ENCODE measurements around the gene RIPK1. TPM values are rescaled to one million over a fixed set of nuclear protein-coding genes. Genes with fewer than 3 reads are reported as not detected.

Gene RIPK1
- total and polyA plus RNA-seq, 9 of the 15 experiments (the other 6 are each of a cell fraction or from before 2014, with no cell fraction given), result 3.8 to 24.9 (median 17.7) TPM

DNA sequence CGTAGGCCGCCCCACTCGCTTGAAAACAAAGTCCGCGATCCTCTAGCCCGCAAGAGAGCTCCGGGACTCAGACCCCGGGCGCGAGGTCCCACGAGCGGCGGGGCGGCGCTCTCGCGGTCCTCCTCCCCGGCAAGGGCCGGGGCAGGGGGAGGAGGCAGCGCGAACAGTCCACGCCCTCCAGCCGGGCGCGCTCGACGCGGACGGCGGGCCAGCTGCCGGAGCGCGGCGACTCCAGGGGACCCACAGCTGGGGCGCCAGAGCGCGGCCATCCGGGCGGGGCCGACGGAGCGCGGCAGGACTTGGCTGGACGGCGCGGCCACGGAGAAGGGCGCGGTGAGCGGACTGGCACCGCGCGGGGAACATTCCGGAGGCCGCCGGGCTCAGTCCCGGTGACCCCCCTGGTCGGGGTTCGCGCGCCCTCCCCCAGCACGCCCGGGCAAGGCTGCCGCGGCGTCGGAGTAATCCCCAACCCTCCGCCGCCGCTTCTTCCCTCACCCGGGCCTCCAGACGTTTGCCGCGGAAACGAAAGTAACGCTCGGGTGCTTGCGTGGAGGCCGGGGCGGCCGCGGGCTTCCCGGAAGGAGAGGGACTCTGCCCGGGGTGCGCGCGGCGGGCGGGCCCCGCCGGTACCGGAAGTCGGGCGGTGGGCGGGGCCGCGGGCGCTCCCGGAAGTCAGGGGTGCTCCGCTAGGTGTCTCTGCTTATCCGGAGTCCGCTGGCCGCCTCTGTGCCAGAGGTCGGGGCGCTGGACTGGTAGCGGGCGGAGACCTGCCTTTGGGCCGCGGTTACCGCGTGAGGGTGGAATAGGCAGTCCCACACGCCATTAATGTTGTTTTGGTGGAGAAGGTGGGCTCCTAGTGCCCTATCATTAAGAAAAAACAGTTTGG is at the start of gene RIPK1 (continued):
- no peak for TF ChIP-seq ZBTB8A (IDR thresholded peaks at IDR 0.05; ENCODE audit: partially characterized antibody)
- TF ChIP-seq CBX8 (IDR thresholded peaks at IDR 0.05; ENCODE audit: borderline replicate concordance, extremely low read depth, low read depth, low read length, poor library complexity, severe bottlenecking), result no peak
- TF ChIP-seq ZNF445 (CRISPR knock-in tag; IDR thresholded peaks at IDR 0.05; ENCODE audit: low read depth), result no peak
- TF ChIP-seq, protein P1, sequence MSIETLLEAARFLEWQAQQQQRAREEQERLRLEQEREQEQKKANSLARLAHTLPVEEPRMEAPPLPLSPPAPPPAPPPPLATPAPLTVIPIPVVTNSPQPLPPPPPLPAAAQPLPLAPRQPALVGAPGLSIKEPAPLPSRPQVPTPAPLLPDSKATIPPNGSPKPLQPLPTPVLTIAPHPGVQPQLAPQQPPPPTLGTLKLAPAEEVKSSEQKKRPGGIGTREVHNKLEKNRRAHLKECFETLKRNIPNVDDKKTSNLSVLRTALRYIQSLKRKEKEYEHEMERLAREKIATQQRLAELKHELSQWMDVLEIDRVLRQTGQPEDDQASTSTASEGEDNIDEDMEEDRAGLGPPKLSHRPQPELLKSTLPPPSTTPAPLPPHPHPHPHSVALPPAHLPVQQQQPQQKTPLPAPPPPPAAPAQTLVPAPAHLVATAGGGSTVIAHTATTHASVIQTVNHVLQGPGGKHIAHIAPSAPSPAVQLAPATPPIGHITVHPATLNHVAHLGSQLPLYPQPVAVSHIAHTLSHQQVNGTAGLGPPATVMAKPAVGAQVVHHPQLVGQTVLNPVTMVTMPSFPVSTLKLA (conservative IDR thresholded peaks at IDR 0.05), result peak; percentile 39 to 79
- peak; percentile 49; the same call in 1 of the 2 replicates for TF ChIP-seq ZNF24 (IDR thresholded peaks at IDR 0.05)
- TF ChIP-seq POLR2H (tag; IDR thresholded peaks at IDR 0.05; ENCODE audit: low read depth), result peak; percentile 94
- TF ChIP-seq POLR2AphosphoS5 (IDR thresholded peaks at IDR 0.05; ENCODE audit: control insufficient read depth, insufficient read depth, low read depth, low read length), result peak; percentile 96
- TF ChIP-seq ZC3H4 (CRISPR knock-in tag; IDR thresholded peaks at IDR 0.05; ENCODE audit: borderline replicate concordance), result peak; percentile 93
- no peak for TF ChIP-seq RFX5 (IDR thresholded peaks at IDR 0.05; ENCODE audit: low read depth, low read length)
- TF ChIP-seq, protein P2, sequence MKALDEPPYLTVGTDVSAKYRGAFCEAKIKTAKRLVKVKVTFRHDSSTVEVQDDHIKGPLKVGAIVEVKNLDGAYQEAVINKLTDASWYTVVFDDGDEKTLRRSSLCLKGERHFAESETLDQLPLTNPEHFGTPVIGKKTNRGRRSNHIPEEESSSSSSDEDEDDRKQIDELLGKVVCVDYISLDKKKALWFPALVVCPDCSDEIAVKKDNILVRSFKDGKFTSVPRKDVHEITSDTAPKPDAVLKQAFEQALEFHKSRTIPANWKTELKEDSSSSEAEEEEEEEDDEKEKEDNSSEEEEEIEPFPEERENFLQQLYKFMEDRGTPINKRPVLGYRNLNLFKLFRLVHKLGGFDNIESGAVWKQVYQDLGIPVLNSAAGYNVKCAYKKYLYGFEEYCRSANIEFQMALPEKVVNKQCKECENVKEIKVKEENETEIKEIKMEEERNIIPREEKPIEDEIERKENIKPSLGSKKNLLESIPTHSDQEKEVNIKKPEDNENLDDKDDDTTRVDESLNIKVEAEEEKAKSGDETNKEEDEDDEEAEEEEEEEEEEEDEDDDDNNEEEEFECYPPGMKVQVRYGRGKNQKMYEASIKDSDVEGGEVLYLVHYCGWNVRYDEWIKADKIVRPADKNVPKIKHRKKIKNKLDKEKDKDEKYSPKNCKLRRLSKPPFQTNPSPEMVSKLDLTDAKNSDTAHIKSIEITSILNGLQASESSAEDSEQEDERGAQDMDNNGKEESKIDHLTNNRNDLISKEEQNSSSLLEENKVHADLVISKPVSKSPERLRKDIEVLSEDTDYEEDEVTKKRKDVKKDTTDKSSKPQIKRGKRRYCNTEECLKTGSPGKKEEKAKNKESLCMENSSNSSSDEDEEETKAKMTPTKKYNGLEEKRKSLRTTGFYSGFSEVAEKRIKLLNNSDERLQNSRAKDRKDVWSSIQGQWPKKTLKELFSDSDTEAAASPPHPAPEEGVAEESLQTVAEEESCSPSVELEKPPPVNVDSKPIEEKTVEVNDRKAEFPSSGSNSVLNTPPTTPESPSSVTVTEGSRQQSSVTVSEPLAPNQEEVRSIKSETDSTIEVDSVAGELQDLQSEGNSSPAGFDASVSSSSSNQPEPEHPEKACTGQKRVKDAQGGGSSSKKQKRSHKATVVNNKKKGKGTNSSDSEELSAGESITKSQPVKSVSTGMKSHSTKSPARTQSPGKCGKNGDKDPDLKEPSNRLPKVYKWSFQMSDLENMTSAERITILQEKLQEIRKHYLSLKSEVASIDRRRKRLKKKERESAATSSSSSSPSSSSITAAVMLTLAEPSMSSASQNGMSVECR (CRISPR knock-in tag; IDR thresholded peaks at IDR 0.05), result peak; percentile 83
- no peak for TF ChIP-seq DACH1 (IDR thresholded peaks at IDR 0.05; ENCODE audit: partially characterized antibody)
- no peak for TF ChIP-seq ARHGAP35 (IDR thresholded peaks at IDR 0.05; ENCODE audit: partially characterized antibody)
- 0 out of 2 replicates have a peak, but pooled peaks have one; percentile 66 for TF ChIP-seq GTF2A2 (tag; IDR thresholded peaks at IDR 0.05)
- peak; percentile 45; the same call in 1 of the 2 replicates for TF ChIP-seq ZNF165 (CRISPR knock-in tag; IDR thresholded peaks at IDR 0.05; ENCODE audit: borderline replicate concordance)
- TF ChIP-seq ZNF766 (CRISPR knock-in tag; conservative IDR thresholded peaks at IDR 0.05), result peak; percentile 55; the same call in 1 of the 2 replicates
- TF ChIP-seq, protein P3, sequence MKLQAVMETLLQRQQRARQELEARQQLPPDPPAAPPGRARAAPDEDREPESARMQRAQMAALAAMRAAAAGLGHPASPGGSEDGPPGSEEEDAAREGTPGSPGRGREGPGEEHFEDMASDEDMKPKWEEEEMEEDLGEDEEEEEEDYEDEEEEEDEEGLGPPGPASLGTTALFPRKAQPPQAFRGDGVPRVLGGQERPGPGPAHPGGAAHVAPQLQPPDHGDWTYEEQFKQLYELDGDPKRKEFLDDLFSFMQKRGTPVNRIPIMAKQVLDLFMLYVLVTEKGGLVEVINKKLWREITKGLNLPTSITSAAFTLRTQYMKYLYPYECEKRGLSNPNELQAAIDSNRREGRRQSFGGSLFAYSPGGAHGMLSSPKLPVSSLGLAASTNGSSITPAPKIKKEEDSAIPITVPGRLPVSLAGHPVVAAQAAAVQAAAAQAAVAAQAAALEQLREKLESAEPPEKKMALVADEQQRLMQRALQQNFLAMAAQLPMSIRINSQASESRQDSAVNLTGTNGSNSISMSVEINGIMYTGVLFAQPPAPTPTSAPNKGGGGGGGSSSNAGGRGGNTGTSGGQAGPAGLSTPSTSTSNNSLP (IDR thresholded peaks at IDR 0.05; ENCODE audit: borderline replicate concordance, low read depth, low read length), result no peak
- TF ChIP-seq, protein P4, sequence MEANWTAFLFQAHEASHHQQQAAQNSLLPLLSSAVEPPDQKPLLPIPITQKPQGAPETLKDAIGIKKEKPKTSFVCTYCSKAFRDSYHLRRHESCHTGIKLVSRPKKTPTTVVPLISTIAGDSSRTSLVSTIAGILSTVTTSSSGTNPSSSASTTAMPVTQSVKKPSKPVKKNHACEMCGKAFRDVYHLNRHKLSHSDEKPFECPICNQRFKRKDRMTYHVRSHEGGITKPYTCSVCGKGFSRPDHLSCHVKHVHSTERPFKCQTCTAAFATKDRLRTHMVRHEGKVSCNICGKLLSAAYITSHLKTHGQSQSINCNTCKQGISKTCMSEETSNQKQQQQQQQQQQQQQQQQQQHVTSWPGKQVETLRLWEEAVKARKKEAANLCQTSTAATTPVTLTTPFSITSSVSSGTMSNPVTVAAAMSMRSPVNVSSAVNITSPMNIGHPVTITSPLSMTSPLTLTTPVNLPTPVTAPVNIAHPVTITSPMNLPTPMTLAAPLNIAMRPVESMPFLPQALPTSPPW (CRISPR knock-in tag; IDR thresholded peaks at IDR 0.05), result peak; percentile 91
